Non-pigmented ciliary epithelial cell (primary cell): ENCODE measurements around the gene MAU2.
"Not testable (repeated sequence)": the region's sequence is repeated elsewhere in the genome, so short reads cannot be mapped to it uniquely, and the experiment has no call there.

Experiments
- DNase-seq: peaks from one replicate; pipeline ENCODE4 v3.0.0-alpha.2; 2010; ENCODE audit warnings: low read depth

Gene MAU2

GRCh38 chr19:19384486-19384885 is 63.9 kb downstream of the MAU2 start:
- DNase-seq = no peak

- peak; percentile 99 for DNase-seq
Measured at GRCh38 chr19:19385131-19385895, 64.7 kb downstream of the MAU2 start.

GRCh38 chr19:19385896-19386869 is 65.6 kb downstream of the MAU2 start:
- no peak for DNase-seq

- DNase-seq = no peak
Measured at GRCh38 chr19:19387108-19387507, 66.5 kb downstream of the MAU2 start.

- no peak for DNase-seq
Measured at GRCh38 chr19:19388568-19389555, 68.2 kb downstream of the MAU2 start.

- DNase-seq = not testable (repeated sequence)
Measured at GRCh38 chr19:19389683-19390082, 69.1 kb downstream of the MAU2 start.

GRCh38 chr19:19394333-19394732 is 73.7 kb downstream of the MAU2 start:
- not testable (repeated sequence) for DNase-seq

GRCh38 chr19:19399733-19400433 is 79.3 kb downstream of the MAU2 start:
- no peak for DNase-seq

GRCh38 chr19:19402656-19403372 is 82.2 kb downstream of the MAU2 start:
- no peak for DNase-seq

GRCh38 chr19:19403373-19403901 is 82.8 kb downstream of the MAU2 start:
- no peak for DNase-seq

- DNase-seq = peak; percentile 45
Measured at GRCh38 chr19:19404879-19405860, 84.5 kb downstream of the MAU2 start, which contains the start of gene GATAD2A. GATAD2A (plus strand) TSS chr19:19405675; CDS start chr19:19465346, 59,671 bp downstream.

GRCh38 chr19:19405971-19406877 is 85.6 kb downstream of the MAU2 start:
- no peak for DNase-seq

GRCh38 chr19:19406878-19407632 is 86.4 kb downstream of the MAU2 start:
- DNase-seq = no peak

GRCh38 chr19:19407633-19407930 is 87.0 kb downstream of the MAU2 start:
- DNase-seq = no peak
